ENCODE results near the gene WBP4.
A peak's percentile ranks its signal among the peaks of the same experiment; 100 is the strongest.

Gene WBP4

GRCh38 chr13:41017817-41018601, 43.3 kb upstream of the WBP4 start:
- no peak overlapping the region for H3K27ac ChIP-seq (ENCODE audit: low read depth, low read length)
- no peak overlapping the region for H4K5ac ChIP-seq (ENCODE audit: low read length)
- no peak overlapping the region for H2AK5ac ChIP-seq (ENCODE audit: low read length)
- H2BK120ac ChIP-seq (ENCODE audit: low read depth, low read length), result no peak overlapping the region
- no peak overlapping the region for H2BK5ac ChIP-seq (ENCODE audit: low read length)
- no peak overlapping the region for H3K9ac ChIP-seq (ENCODE audit: low read length)
- H3K56ac ChIP-seq (ENCODE audit: low read length), result no peak overlapping the region
- no peak for DNase-seq
- no peak overlapping the region for H3K4me2 ChIP-seq (ENCODE audit: low read length)
- no CpG with 5 or more reads among the region's 3 CpGs for WGBS (ENCODE audit: extremely low coverage, insufficient coverage, low lambda C conversion rate)
- no peak overlapping the region for H4K8ac ChIP-seq (ENCODE audit: low read depth, low read length)
- no peaks in the 10 kb centered on the region for H3K27me3 ChIP-seq (ENCODE audit: insufficient read depth, low read length, poor library complexity)
- no peak overlapping the region for H3K4me3 ChIP-seq (ENCODE audit: low read length)
- H2BK15ac ChIP-seq (replicated peaks; ENCODE audit: low read depth), result no peak overlapping the region
- no peak overlapping the region for H3K23ac ChIP-seq (ENCODE audit: low read length)
- no peaks in the 10 kb centered on the region for H3K36me3 ChIP-seq (ENCODE audit: control insufficient read depth, insufficient read depth, low read length)
- no peak overlapping the region for H3K18ac ChIP-seq (ENCODE audit: low read length)
- H3K4me1 ChIP-seq (ENCODE audit: control insufficient read depth, low read depth, low read length), result peaks cover 2% of the 10 kb centered on the region
- no peak overlapping the region for H3K4ac ChIP-seq (ENCODE audit: low read depth, low read length)
- no peaks in the 10 kb centered on the region for H3K79me2 ChIP-seq (ENCODE audit: control insufficient read depth, insufficient read depth, low read length)
- no peaks in the 10 kb centered on the region for H3K79me1 ChIP-seq (ENCODE audit: low read length)

DNA sequence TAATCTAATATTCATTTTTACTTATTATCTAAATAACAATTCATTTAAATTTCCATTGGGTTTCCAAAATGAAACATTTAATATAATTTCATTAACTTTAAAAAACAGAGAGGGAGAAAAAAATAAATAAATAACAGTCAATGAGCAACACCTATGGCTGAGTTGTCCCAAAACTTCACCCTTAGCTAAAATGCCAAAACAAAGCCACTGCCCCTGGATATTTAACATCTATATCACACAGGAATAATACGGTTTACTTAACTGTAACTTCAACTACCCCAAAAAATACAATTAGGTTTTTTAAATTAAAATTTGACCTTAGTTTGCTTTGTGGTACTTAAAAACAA, 42.7 kb upstream of the WBP4 start:
- no peaks in the 10 kb centered on the region for H3K36me3 ChIP-seq (ENCODE audit: control insufficient read depth, insufficient read depth, low read length)
- H4K5ac ChIP-seq (ENCODE audit: low read length), result no peak overlapping the region
- no peaks in the 10 kb centered on the region for H3K27me3 ChIP-seq (ENCODE audit: insufficient read depth, low read length, poor library complexity)
- H3K27ac ChIP-seq (ENCODE audit: low read depth, low read length), result no peak overlapping the region
- H3K23ac ChIP-seq (ENCODE audit: low read length), result no peak overlapping the region
- H3K9ac ChIP-seq (ENCODE audit: low read length), result no peak overlapping the region
- H2BK5ac ChIP-seq (ENCODE audit: low read length), result no peak overlapping the region
- peaks cover 2% of the 10 kb centered on the region for H3K4me1 ChIP-seq (ENCODE audit: control insufficient read depth, low read depth, low read length)
- no peak overlapping the region for H4K8ac ChIP-seq (ENCODE audit: low read depth, low read length)
- no peak overlapping the region for H3K4ac ChIP-seq (ENCODE audit: low read depth, low read length)
- no peak for DNase-seq
- H2BK15ac ChIP-seq (replicated peaks; ENCODE audit: low read depth), result no peak overlapping the region
- no peak overlapping the region for H2AK5ac ChIP-seq (ENCODE audit: low read length)
- H3K4me3 ChIP-seq (ENCODE audit: low read length), result no peak overlapping the region
- H3K79me1 ChIP-seq (ENCODE audit: low read length), result no peaks in the 10 kb centered on the region
- no peak overlapping the region for H3K4me2 ChIP-seq (ENCODE audit: low read length)
- no peak overlapping the region for H2BK120ac ChIP-seq (ENCODE audit: low read depth, low read length)
- no peaks in the 10 kb centered on the region for H3K79me2 ChIP-seq (ENCODE audit: control insufficient read depth, insufficient read depth, low read length)
- no CpG with 5 or more reads among the region's 1 CpG for WGBS (ENCODE audit: extremely low coverage, insufficient coverage, low lambda C conversion rate)
- no peak overlapping the region for H3K18ac ChIP-seq (ENCODE audit: low read length)
- no peak overlapping the region for H3K56ac ChIP-seq (ENCODE audit: low read length)

DNA sequence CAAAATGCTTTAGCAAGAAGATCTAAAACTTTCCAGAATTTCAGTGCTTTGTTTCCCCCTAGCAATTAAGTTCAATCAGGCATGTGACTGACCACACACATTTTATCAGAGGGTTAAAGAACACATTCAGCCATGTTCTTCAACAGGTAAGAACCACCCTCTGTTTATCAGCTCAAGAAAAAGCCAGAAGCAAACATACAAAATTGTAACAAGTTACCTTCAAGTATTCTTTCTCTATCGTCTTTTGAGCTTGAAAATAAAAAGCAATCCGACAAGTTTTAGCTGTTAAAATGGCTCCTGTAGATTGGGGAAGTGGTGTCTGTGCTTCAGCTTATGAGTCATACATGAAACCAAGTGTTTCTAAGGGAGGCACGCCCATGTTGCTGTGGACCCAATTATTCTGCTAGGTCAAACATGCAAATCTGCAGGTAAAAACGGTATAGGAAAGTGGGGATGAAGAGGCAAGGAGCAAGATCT, 42.3 kb upstream of the WBP4 start, which contains the start of gene ELF1:
Gene ELF1 (minus strand): TSS at position 306 of the 477 bp plus-strand sequence. CDS start 37,262 bp downstream, outside the sequence.
- no CpG with 5 or more reads among the region's 4 CpGs for WGBS (ENCODE audit: extremely low coverage, insufficient coverage, low lambda C conversion rate)
- Histone ChIP-seq H3K4ac (ENCODE audit: low read depth, low read length) (no peak within 1 kb of the TSS), H2AK5ac (ENCODE audit: low read length) (no peak within 1 kb of the TSS), H3K36me3 (ENCODE audit: control insufficient read depth, insufficient read depth, low read length) (no peaks in the 10 kb centered on the region), H3K4me2 (ENCODE audit: low read length) (no peak within 1 kb of the TSS), H2BK15ac (replicated peaks; ENCODE audit: low read depth) (no peak within 1 kb of the TSS), H3K9ac (ENCODE audit: low read length) (no peak within 1 kb of the TSS), H3K27ac (ENCODE audit: low read depth, low read length) (peak within 1 kb of the TSS; percentile 27), H4K8ac (ENCODE audit: low read depth, low read length) (no peak within 1 kb of the TSS), H2BK120ac (ENCODE audit: low read depth, low read length) (no peak within 1 kb of the TSS), H3K4me3 (ENCODE audit: low read length) (no peak within 1 kb of the TSS), H3K4me1 (ENCODE audit: control insufficient read depth, low read depth, low read length) (peaks cover 2% of the 10 kb centered on the region), H2BK5ac (ENCODE audit: low read length) (no peak within 1 kb of the TSS), H3K18ac (ENCODE audit: low read length) (peak within 1 kb of the TSS; percentile 68), H3K56ac (ENCODE audit: low read length) (no peak within 1 kb of the TSS), H3K79me2 (ENCODE audit: control insufficient read depth, insufficient read depth, low read length) (no peaks in the 10 kb centered on the region), H3K27me3 (ENCODE audit: insufficient read depth, low read length, poor library complexity) (no peaks in the 10 kb centered on the region), H3K79me1 (ENCODE audit: low read length) (no peaks in the 10 kb centered on the region), H3K23ac (ENCODE audit: low read length) (no peak within 1 kb of the TSS), H4K5ac (ENCODE audit: low read length) (no peak within 1 kb of the TSS)
- peak; percentile 76 for DNase-seq

DNA sequence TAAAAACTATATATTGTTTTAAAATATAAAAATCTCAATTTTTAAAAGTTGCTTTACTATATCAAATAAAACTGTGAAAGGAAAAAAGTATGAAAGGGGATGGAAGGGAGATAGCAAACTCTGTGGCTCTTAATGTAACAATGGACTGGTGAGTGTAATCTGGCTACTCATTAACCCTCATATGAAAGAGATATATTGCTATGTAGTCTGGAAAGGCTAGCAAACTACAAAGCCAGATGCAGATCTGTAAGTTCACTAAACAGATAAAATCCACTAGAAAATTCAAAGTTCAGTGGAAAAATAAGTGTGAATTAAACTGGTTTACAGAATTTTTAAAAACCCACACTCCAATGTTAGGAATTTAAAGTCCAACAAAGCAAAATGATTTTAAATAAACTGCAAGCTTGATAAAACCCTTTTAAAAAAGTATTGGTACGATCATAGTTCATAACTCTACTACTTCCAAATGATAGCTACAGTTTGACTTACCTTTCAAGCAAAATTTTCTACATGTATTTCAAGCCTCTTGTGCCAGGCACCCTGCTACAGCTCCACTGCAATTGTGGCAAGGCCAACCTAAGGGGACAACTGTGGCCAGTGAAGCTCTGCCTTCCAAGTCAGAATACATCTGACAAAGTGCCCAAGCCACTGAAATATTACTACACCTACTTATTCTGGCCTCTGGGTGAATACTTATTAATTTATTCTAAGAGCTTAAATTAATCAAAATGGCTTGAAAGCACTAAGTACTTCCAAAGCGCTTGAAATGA, 41.5 kb upstream of the WBP4 start:
- H3K9ac ChIP-seq (ENCODE audit: low read length), result no peak overlapping the region
- no peak overlapping the region for H3K4ac ChIP-seq (ENCODE audit: low read depth, low read length)
- peak; percentile 45 for DNase-seq
- H2AK5ac ChIP-seq (ENCODE audit: low read length), result no peak overlapping the region
- H3K4me3 ChIP-seq (ENCODE audit: low read length), result no peak overlapping the region
- no peaks in the 10 kb centered on the region for H3K79me1 ChIP-seq (ENCODE audit: low read length)
- peak overlapping the region; percentile 27 for H3K27ac ChIP-seq (ENCODE audit: low read depth, low read length)
- peaks cover 2% of the 10 kb centered on the region for H3K4me1 ChIP-seq (ENCODE audit: control insufficient read depth, low read depth, low read length)
- H2BK120ac ChIP-seq (ENCODE audit: low read depth, low read length), result no peak overlapping the region
- no peak overlapping the region for H4K5ac ChIP-seq (ENCODE audit: low read length)
- no peaks in the 10 kb centered on the region for H3K79me2 ChIP-seq (ENCODE audit: control insufficient read depth, insufficient read depth, low read length)
- peak overlapping the region; percentile 68 for H3K18ac ChIP-seq (ENCODE audit: low read length)
- H3K56ac ChIP-seq (ENCODE audit: low read length), result no peak overlapping the region
- no peak overlapping the region for H4K8ac ChIP-seq (ENCODE audit: low read depth, low read length)
- H2BK15ac ChIP-seq (replicated peaks; ENCODE audit: low read depth), result no peak overlapping the region
- no peaks in the 10 kb centered on the region for H3K27me3 ChIP-seq (ENCODE audit: insufficient read depth, low read length, poor library complexity)
- WGBS (ENCODE audit: extremely low coverage, insufficient coverage, low lambda C conversion rate), result no CpG with 5 or more reads among the region's 2 CpGs
- no peak overlapping the region for H3K4me2 ChIP-seq (ENCODE audit: low read length)
- H3K36me3 ChIP-seq (ENCODE audit: control insufficient read depth, insufficient read depth, low read length), result no peaks in the 10 kb centered on the region
- no peak overlapping the region for H2BK5ac ChIP-seq (ENCODE audit: low read length)
- no peak overlapping the region for H3K23ac ChIP-seq (ENCODE audit: low read length)

DNA sequence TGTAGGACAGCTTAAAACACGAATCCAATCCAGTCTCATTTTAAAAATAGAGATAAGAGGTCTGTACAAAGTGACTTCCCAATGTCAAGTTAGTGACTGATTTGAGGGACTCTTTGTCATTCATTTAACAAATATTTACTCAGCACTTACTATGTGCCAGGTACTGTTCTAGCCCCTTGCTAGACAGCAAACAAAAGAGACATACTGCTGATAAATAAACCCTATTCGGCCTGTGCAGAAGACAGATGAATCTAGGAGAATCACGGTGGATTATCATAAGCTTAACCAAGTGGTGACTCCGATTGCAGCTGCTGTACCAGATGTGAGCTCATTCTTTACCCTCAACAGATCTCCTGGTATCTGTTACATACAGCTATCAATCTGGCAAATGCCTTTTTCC, 35.8 kb upstream of the WBP4 start:
- H3K79me2 ChIP-seq (ENCODE audit: control insufficient read depth, insufficient read depth, low read length), result no peaks in the 10 kb centered on the region
- H3K4me2 ChIP-seq (ENCODE audit: low read length), result no peak overlapping the region
- H2AK5ac ChIP-seq (ENCODE audit: low read length), result no peak overlapping the region
- no CpG with 5 or more reads among the region's 4 CpGs for WGBS (ENCODE audit: extremely low coverage, insufficient coverage, low lambda C conversion rate)
- no peak overlapping the region for H3K18ac ChIP-seq (ENCODE audit: low read length)
- peaks cover 2% of the 10 kb centered on the region for H3K79me1 ChIP-seq (ENCODE audit: low read length)
- H3K36me3 ChIP-seq (ENCODE audit: control insufficient read depth, insufficient read depth, low read length), result no peaks in the 10 kb centered on the region
- no peak overlapping the region for H2BK15ac ChIP-seq (replicated peaks; ENCODE audit: low read depth)
- no peaks in the 10 kb centered on the region for H3K27me3 ChIP-seq (ENCODE audit: insufficient read depth, low read length, poor library complexity)
- H3K4ac ChIP-seq (ENCODE audit: low read depth, low read length), result no peak overlapping the region
- H3K4me1 ChIP-seq (ENCODE audit: control insufficient read depth, low read depth, low read length), result no peaks in the 10 kb centered on the region
- no peak overlapping the region for H4K8ac ChIP-seq (ENCODE audit: low read depth, low read length)
- H2BK120ac ChIP-seq (ENCODE audit: low read depth, low read length), result no peak overlapping the region
- no peak overlapping the region for H3K4me3 ChIP-seq (ENCODE audit: low read length)
- no peak overlapping the region for H2BK5ac ChIP-seq (ENCODE audit: low read length)
- no peak for DNase-seq
- H4K5ac ChIP-seq (ENCODE audit: low read length), result no peak overlapping the region
- no peak overlapping the region for H3K27ac ChIP-seq (ENCODE audit: low read depth, low read length)
- H3K9ac ChIP-seq (ENCODE audit: low read length), result no peak overlapping the region
- no peak overlapping the region for H3K56ac ChIP-seq (ENCODE audit: low read length)
- H3K23ac ChIP-seq (ENCODE audit: low read length), result no peak overlapping the region
